Muscle of back (tissue), 13 donors: ENCODE measurements around the gene PARP16. TPM values are rescaled to one million over a fixed set of nuclear protein-coding genes. Genes with fewer than 3 reads are reported as not detected.

Experiments used
- DNase-seq, 3 donors: peaks; one replicate each; pipeline versions ENCODE4 v3.0.0 to v3.0.0-alpha.2; 2013
- long read RNA-seq, 9 donors: transcript quantifications; one replicate each; lab custom pipeline, GENCODE V29; 2026
- polyA plus RNA-seq, 10 donors: library from polyadenylated mRNA; unstranded; fragments of 120-200 nt; gene quantifications; one replicate each; pipeline ENCODE4 v1.2.1, GENCODE V29; 2013; ENCODE audit not compliant: insufficient read length in 10 of 10

Gene PARP16, protein sequence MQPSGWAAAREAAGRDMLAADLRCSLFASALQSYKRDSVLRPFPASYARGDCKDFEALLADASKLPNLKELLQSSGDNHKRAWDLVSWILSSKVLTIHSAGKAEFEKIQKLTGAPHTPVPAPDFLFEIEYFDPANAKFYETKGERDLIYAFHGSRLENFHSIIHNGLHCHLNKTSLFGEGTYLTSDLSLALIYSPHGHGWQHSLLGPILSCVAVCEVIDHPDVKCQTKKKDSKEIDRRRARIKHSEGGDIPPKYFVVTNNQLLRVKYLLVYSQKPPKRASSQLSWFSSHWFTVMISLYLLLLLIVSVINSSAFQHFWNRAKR
- polyA plus RNA-seq = 10 to 100 TPM in 9 of 10 donors, 1 to 10 TPM in 1; 9.3 to 14.1 (median 12.5) TPM
- long read RNA-seq, donor 1, partial matches to known transcripts = 0 of 3 reads
- long read RNA-seq, donor 1, other reads (novel, unspliced or antisense) = 0 of 3 reads
- long read RNA-seq, donor 2, partial matches to known transcripts = 0 of 3 reads
- long read RNA-seq, donor 2, other reads (novel, unspliced or antisense) = 0 of 3 reads
- long read RNA-seq, donor 3 = 0 reads
- long read RNA-seq, donor 4, partial matches to known transcripts = 0 of 1 reads
- long read RNA-seq, donor 4, other reads (novel, unspliced or antisense) = 0 of 1 reads
- long read RNA-seq, donor 5, partial matches to known transcripts = 0 of 5 reads
- long read RNA-seq, donor 5, other reads (novel, unspliced or antisense) = 0 of 5 reads
- long read RNA-seq, donor 6, partial matches to known transcripts = 0 of 2 reads
- long read RNA-seq, donor 6, other reads (novel, unspliced or antisense) = 0 of 2 reads
- long read RNA-seq, donor 7, partial matches to known transcripts = 0 of 1 reads
- long read RNA-seq, donor 7, other reads (novel, unspliced or antisense) = 0 of 1 reads
- long read RNA-seq, donor 8, partial matches to known transcripts = 0 of 1 reads
- long read RNA-seq, donor 8, other reads (novel, unspliced or antisense) = 0 of 1 reads
- long read RNA-seq, donor 9 = 0 reads

DNA sequence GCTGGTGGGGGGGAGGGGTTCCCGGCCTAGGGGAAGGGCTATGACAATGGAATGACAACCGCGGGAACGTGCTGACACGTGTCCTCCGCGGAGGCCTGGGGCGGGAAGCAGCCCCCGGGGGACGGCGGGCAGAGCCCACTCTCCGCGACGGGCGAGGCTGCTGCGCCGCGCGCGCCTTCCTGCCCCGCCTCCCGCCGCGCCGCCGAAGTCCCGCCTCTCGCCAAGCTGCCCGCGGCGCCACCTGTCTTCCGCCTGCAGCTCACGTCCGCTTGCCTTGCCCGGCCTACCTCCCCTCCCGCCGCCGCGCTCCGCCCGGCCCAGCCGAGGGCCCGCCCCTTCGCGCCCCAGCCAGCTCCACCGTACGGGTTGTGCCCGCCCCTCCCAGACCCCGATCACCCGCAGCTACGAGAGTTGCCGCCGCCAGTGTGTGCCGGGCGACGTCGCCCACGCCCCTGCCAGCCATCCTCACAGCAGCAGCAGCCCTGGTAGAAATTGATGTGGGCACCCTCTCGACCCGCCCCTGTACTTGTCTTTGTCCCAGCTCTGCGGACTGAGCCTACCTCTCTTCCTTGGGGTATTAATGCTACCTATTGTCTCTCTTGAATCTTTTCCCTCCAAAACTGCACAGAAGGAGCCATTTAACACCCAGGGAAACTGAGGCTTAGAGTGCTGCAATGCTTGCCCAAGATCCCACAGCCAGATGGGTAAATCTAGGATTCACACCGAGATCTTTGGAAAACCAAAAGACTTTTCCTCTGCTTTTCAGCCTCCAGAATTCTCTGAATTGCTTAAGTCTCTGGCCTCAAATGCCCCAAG lies at the start of gene PARP16:
PARP16 (minus strand) TSS at position 180 of the 816 bp plus-strand sequence. CDS start 457 bp downstream, outside the sequence.
- peak; percentile 83 to 95 (median 88) for DNase-seq

DNA sequence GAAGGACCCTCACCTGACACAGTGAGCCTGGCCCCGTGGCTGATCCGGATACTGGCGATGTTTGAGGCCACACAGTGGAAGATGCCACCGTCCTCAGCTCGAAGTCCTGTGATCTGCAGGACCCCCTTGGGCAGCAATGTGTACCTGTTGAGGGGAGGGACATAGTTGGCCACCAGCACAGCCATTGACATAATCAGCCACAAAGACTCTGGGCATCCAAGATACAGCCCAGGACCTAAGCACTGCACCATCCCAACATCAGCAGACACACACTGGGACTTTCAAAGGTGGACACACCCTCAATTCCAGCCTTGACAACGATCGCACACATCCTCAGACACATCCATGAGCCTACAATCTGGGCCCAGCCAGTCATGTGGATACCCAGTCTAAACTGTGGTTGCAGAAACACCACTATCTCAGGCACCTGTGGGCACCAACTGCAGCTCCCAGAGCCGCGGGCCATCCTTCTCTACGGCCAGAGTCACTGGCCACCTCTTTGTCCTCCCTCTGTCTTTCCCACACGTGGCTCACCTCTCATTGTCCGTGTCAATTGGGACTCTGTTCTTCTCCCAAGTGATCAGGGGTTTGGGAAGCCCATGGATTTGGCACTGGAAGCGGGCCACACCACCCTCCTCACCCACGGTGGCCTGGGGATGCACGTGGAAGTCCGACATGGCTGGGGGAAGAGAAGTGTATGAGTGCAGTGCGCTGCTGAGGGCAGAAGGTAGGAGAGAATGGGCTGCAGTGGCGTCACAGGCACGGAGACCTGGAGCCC lies 48.8 kb upstream of the PARP16 start:
- no peak for DNase-seq

DNA sequence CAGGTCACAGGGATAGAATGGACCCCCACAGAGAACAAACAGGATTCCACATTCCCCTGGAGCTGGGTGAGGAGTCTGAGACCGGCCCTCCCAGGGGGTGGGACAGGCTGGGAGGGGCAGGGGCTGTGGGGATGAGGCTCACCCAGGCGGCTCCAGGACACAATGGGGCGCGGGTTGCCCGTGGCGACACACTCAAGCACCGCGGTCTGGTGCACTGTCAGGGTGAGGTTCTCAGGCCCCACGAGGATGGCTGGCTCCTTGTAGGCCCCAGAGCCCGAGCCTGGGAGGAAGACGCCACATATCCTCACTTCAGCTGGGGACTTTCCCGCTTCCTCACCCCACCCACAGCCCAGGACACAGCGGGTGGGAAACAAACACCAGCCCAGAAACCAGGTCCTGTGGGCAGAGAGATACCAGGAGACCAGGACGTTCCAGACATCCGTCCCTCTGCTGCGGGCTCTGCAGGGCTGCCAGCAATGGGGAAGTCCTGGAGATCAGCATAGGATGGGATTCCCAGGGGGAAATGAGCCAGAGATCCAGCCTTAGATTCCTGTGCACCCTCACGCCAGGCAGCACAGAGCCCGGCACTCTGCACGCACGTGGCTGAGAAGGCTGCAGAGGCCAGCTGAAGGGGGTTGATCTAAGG lies 48.0 kb upstream of the PARP16 start:
- DNase-seq = no peak

DNA sequence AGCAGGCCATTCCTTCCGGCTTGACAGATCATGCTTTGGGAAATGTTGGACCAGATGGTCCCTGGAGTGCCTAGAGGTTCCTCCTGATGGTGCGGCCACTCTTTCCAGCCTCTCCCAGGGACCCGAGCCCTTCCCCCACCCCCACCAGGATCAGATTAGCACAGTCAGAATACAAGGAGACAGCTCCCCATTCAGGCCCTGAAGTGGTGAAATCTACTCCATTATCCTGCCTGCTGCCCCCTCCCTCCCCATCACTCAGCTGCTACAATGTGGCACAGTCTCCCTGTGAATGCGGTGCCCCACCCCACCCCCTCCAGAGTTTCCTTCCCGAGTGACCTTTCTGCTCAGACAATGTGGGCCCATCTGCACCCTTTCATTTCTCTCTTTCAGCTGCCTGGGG lies 47.2 kb upstream of the PARP16 start:
- DNase-seq = no peak

- no peak for DNase-seq
These were observed 46.6 kb upstream of the PARP16 start for GRCh38 chr15:65333148-65333820.

DNA sequence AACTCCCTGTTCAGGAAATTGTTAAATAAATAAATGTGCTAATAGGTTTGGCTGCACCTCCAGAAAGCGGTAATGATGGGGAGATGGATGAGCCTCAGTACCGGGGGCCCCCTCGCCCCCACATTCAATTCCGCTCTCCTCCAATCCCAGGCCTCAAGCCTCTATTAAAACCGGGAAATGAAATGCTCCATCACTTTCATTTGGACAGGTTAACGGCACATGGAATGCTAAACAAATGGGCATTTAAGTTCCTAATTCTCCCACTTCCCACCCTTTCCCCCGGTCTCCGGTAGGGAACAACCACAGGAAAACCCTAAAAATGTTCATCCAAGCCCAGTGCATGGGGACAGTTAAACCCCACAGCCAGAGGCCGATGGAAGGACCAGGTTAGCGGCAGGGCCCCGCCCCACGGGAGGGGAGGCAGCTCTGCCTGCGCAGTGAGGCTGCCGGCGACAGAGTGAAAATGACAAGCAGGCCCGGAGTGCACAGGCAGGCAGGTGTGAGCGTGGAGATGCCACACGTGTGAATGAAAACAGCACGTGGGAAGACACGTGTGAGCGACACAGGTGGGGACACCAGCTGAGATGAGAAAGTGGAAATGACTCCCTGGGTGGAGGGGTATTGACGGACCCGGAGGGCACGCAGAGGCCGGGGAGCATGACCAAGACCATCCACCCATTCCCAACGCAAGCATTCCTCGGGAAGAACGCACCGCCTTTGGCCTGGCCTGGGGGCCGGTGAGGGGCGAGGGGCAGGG lies 45.9 kb upstream of the PARP16 start:
- DNase-seq = no peak

DNA sequence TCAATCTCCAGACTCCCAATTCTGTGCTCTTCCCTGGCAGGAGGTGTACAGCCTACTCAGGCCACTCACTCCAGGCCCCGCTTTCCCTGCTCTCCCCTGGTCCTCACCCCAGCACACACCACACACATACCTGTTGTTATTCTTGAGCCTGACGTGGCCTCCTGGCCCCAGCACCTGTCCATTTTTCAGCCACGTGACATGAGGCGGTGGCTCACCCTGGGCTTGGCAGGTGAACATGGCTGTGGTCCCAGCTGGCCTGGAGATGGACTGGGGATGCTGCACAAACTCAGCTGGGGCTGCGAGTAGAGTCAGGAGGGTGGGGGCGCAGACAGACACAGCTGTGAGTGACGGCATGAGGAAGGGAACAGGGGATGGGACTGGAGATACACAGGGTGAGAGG lies 45.1 kb upstream of the PARP16 start:
- no peak for DNase-seq

DNA sequence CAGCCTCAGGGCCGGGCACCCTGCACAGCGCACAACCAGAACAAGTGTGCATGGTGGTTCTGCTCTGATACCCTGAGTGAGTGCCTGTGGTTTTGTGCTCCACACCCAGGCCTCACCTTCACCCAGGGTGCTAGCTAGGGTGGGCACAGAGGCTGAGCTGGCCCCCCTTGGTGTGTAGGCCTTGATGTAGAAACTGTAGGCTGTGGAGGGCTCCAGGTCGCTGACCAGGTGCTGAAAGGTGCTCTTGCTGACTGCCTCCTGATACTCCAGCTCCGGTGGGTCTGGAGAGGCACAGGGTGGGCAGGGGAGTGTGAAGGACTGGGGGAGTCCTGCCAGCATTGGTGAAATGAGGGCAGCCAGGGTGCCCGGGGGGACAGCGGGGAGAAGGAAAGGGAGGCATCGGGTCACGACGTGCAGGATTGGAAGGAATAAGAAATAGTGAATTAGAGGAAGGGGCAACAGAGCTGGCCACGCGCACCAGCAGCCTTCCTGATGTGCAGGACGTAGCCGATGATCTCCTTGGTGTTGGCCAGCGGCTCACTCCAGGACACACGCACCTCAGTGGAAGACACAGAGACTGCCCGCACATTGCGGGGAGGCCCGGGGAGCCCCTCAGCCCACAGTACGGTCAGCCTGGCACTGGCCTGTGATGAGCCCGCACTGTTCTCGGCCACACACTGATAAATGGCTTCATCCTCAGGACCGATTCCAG lies 44.4 kb upstream of the PARP16 start:
- no peak for DNase-seq

DNA sequence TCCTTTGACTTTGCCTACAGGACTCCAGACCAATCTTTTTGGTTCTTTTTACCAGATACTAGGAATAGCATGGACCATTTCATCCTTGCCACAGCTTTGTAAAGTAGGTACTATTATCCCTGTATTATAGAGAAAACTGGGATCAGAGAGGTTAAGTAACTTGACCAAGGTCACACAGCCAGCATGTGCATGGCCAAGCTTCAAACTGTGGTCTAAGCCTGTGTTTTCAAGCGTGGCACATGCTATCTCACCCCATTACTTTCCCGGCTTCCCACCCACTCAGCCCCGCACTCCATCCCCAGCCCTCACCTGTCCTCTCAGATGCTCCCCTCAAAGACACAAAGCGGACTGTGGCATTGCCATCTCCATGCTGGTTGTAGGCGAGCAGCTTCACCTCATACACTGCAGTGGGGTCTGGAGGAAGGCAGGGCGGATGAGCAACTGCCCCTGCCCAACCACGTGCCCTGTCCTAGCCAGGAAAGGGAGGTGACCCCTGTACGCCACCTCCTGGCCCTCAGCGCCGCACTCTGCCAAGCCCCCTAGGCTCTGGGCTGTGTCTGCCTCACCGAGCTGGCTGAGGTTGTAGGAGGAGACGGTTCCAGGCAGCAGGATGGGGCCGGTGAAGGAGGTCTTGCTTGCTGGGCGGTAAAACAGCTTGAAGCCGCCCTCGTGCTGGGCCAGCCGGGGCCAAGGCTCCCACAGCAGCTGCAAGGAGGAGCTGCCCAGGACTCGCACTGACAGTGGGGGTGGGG lies 43.5 kb upstream of the PARP16 start:
- no peak for DNase-seq

DNA sequence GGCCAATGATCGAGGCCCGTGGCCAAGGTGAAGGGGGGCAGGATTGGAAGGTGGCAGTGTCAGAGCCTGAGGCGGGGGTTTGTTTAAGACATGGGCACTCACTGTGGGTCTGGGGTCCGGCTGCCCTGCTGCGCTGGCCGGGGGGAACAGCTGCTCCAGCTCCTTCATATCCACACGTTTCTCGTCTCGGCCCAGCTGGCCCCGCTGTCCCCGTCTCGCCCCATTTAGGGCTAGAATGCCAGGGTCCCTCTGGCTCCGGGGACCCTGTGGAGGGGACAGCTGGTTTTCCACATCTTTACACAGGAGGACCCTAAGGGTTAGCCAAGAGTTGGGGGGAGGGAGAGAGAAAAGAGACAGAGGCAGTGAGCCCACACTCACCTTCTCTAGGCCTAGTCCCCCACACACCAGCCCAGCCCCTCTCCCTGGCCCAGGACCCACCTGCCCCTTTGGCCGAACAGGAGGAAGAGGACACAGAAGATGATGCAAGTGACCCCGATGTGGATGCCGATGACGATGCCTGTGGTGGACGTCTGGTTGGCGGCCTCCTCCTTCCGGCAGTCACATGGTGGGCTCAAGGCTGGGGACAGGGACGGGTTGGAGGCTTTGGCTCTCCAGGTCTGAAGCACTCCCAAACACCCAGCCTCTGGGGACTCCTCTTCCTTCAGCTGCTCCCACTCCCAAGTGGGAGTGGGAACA lies 42.8 kb upstream of the PARP16 start:
- no peak for DNase-seq

GRCh38 chr15:65328506-65329287 lies 42.0 kb upstream of the PARP16 start:
- DNase-seq = no peak

DNA sequence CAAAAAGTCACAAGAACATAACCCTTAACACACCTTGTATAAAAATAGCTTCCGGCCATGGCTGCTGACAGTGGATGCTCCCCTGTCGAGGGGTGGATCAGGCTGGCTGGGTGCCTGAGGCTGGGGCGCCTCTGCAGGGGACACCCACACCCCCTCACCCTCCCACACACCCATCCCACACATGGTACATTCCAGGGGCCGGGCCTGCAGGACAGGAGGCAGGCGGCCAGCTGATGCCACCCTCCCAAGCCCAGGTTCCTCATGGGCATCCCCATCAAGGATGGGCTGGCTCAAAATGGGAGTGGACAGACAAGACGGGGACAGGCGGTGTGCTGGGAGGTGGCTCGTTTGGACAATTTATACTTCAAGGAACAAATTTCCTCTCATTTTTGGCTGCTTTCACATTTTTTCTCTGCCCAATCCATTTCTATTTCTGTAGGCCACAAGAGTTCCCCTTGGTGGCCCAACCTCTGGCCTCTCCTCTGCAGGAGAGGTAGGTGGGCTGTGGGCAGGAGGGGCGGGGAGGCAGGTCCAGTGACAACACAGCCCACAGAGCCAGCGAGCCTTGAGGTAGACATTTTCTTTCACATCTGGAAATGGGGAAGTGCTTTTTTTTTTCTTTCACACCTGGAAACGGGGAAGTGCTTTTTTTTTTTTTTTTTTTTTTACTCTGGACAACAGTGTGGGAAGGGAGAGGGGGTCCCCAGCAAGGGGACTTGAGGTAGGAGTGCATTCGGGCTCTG lies 41.1 kb upstream of the PARP16 start:
- DNase-seq = no peak

DNA sequence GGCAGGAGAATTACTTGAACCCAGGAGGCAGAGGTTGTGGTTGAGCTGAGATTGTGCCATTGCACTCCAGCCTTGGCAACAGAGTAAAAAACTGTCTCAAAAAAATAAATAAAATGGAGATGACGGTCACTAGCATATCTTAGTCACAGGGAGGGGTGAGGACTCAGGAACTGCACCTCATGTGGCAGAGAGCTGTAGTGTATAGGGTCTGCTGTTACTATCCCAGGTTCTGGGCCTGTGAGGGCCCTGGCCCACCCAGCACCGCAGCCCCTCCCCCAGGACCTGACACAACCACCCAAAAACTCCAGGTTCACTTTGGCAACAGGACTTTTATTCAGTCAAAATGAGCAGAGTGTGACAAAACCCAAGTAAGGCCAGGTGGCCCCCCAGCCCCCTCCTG lies 40.1 kb upstream of the PARP16 start:
- no peak for DNase-seq

DNA sequence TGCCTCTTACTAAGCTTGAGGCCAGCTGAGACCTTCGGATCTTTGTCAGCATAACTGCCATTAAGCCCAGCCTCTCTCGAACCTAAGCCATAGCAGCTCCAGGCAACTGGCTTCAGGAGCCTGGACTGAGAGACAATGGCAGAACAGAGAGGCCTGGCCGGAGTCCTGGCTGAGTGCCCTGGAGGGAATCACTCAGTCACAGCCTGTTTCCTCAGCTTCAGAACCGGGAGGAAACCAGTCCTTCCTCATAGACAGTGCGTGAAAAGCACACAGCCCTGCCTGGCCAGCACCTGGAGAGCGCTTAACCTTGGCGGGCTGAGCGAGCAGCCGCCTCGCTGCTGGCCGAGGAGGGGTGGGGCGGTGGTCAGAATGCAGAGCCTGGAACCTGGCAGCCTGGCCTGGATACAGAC lies 39.4 kb upstream of the PARP16 start:
- DNase-seq = peak in 2 of 3 donors; percentile 39 to 65

GRCh38 chr15:65323071-65323511 lies 36.4 kb upstream of the PARP16 start:
- peak; percentile 64 to 81 (median 66) for DNase-seq
